Dermis blood vessel endothelial cell (primary cell): ENCODE measurements around the gene ZNF445. TPM values are rescaled to one million over a fixed set of nuclear protein-coding genes. Genes with fewer than 3 reads are reported as not detected.
A peak's percentile ranks its signal among the peaks of the same experiment; 100 is the strongest.
"Not testable (repeated sequence)": the region's sequence is repeated elsewhere in the genome, so short reads cannot be mapped to it uniquely, and the experiment has no call there.

ENCODE experiments used
- DNase-seq: peaks from one replicate; pipeline ENCODE4 v3.0.0; 2010
- total RNA-seq: library from RNA; depleted of rRNA; stranded (reverse); fragments of >200 nt; gene quantifications from 2 replicates; pipeline ENCODE4 v1.2.3, GENCODE V29; 2014

Gene ZNF445
- total RNA-seq, 1 donor from 2014 or later: 9.2 TPM

GRCh38 chr3:44474886-44475285 lies 2.6 kb downstream of the ZNF445 start:
- DNase-seq: not testable (repeated sequence)

- no peak for DNase-seq
Measured at GRCh38 chr3:44470430-44470829, 7.0 kb downstream of the ZNF445 start.

- DNase-seq: no peak
Measured at GRCh38 chr3:44469914-44470313, 7.6 kb downstream of the ZNF445 start.

GRCh38 chr3:44468572-44469520 lies 8.6 kb downstream of the ZNF445 start:
- DNase-seq: no peak

- DNase-seq: not testable (repeated sequence)
Measured at GRCh38 chr3:44468099-44468537, 9.4 kb downstream of the ZNF445 start.

- peak; percentile 62 for DNase-seq
Measured at GRCh38 chr3:44467241-44467640, 10.2 kb downstream of the ZNF445 start.

GRCh38 chr3:44464920-44465319 lies 12.6 kb downstream of the ZNF445 start:
- not testable (repeated sequence) for DNase-seq

GRCh38 chr3:44464509-44464908 lies 13.0 kb downstream of the ZNF445 start:
- no peak for DNase-seq

GRCh38 chr3:44460050-44460449 lies 17.4 kb downstream of the ZNF445 start:
- not testable (repeated sequence) for DNase-seq

GRCh38 chr3:44455318-44455717 lies 22.2 kb downstream of the ZNF445 start:
- no peak for DNase-seq

- DNase-seq: no peak
Measured at GRCh38 chr3:44454258-44454657, 23.2 kb downstream of the ZNF445 start.

GRCh38 chr3:44451441-44451840 lies 26.0 kb downstream of the ZNF445 start:
- DNase-seq: no peak

GRCh38 chr3:44446929-44447328 lies 30.5 kb downstream of the ZNF445 start:
- DNase-seq: no peak

GRCh38 chr3:44445786-44446185 lies 31.7 kb downstream of the ZNF445 start:
- DNase-seq: no peak

- no peak for DNase-seq
Measured at GRCh38 chr3:44444896-44445691, 32.4 kb downstream of the ZNF445 start.

- no peak for DNase-seq
Measured at GRCh38 chr3:44444437-44444836, 33.0 kb downstream of the ZNF445 start.

- no peak for DNase-seq
Measured at GRCh38 chr3:44442596-44443309, 34.7 kb downstream of the ZNF445 start.

- DNase-seq: peak; percentile 97
Measured at GRCh38 chr3:44439499-44440295, 37.8 kb downstream of the ZNF445 start.

GRCh38 chr3:44437800-44438199 lies 39.7 kb downstream of the ZNF445 start:
- DNase-seq: no peak

- no peak for DNase-seq
Measured at GRCh38 chr3:44436181-44436580, 41.3 kb downstream of the ZNF445 start.

- DNase-seq: no peak
Measured at GRCh38 chr3:44434834-44435510, 42.5 kb downstream of the ZNF445 start.
